GM20000 (cell line): ENCODE results near the gene PLK4.
A peak's percentile ranks its signal among the peaks of the same experiment; 100 is the strongest.

Source experiments
- DNase-seq: peaks from one replicate; pipeline ENCODE4 v3.0.0; 2012; ENCODE audit warnings: low spot score
- TF ChIP-seq, protein P1 (sequence below): IDR thresholded peaks from 2 replicates; pipeline ENCODE4 v1.5.1; 2012; ENCODE audit warnings: mild to moderate bottlenecking, control low read depth; ENCODE audit errors: extremely low read depth, missing control alignments

Gene PLK4

DNA sequence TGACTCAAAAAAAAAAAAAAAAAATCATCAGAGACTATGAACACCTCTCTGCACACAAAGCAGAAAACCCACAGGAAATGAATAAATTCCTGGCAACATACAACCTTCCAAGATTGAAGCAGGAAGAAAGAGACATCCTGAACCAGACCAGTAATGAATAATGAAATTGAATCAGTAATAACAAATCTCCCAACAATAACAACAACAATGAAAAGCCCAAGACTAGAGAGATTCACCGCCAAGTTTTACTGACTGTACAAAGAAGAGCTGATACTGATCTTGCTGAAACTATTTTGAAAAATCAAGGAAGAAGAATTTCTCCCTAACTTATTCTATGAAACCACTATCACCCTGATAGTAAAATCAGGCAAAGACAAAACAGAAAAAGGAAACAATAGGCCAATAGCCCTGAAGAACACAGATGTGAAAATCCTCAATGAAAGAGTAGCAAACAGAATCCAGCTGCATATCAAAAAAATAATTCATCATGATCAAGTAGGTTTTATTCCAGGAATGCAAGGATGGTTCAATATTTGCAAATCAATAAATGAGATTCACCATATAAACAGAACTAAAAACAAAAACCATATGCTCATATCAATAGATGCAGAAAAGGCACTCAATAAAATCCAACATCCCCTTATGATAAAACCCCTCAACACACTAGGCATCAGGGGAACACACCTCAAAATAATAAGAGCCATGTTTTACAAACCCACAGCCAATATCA is 31.0 kb upstream of the PLK4 start:
- TF ChIP-seq, protein P1, sequence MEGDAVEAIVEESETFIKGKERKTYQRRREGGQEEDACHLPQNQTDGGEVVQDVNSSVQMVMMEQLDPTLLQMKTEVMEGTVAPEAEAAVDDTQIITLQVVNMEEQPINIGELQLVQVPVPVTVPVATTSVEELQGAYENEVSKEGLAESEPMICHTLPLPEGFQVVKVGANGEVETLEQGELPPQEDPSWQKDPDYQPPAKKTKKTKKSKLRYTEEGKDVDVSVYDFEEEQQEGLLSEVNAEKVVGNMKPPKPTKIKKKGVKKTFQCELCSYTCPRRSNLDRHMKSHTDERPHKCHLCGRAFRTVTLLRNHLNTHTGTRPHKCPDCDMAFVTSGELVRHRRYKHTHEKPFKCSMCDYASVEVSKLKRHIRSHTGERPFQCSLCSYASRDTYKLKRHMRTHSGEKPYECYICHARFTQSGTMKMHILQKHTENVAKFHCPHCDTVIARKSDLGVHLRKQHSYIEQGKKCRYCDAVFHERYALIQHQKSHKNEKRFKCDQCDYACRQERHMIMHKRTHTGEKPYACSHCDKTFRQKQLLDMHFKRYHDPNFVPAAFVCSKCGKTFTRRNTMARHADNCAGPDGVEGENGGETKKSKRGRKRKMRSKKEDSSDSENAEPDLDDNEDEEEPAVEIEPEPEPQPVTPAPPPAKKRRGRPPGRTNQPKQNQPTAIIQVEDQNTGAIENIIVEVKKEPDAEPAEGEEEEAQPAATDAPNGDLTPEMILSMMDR = no peak
- DNase-seq = no peak

DNA sequence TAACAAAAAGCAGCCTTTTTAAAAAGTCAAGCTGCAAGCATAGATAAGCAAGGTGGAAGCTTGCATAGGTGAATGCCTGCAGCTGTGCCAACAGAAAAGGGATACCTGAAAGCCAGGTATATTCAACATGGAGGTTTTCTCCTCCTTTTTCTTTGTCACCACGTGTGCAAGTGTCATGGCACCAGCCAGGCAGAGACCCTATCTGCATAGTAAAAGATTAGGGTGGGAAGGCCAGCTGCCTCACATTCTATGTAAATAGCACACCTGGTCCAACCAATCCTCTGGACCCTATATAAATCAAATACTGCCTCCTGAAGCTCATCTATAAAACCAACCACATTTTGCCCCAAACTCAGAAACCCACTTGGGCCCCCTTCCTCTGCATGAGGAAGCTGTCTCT is 28.0 kb upstream of the PLK4 start:
- TF ChIP-seq, protein P1 = no peak
- no peak for DNase-seq

DNA sequence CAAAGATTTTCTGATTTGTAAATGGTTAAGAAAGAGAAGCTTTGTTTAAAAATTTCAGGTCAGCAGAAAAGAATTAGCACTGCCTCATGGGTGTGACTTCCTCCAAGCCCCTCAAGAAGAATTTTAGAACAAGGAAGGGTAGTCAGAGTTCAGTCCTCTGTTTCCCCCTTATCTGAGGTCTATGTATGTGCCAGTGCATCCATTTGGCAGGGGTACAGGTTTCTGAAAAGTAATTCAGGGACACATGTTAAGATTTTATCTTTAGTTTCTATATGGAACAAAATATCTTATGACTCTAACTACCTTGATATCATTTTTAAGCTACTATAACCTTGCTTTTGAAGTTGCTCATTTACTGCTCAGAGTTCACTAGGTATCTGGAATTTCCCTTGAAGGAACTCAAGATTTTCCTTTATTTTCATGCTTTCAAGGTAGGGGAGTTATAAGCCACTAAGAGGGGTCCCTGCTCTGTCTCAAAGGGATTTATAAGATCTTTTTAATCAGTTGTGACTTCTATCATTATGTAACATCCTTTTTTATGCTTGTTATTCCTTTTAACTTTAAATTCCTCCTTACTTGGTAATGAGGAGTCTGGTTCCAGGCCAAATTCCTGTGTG is 24.4 kb upstream of the PLK4 start:
- no peak for DNase-seq
- TF ChIP-seq, protein P1 = no peak

DNA sequence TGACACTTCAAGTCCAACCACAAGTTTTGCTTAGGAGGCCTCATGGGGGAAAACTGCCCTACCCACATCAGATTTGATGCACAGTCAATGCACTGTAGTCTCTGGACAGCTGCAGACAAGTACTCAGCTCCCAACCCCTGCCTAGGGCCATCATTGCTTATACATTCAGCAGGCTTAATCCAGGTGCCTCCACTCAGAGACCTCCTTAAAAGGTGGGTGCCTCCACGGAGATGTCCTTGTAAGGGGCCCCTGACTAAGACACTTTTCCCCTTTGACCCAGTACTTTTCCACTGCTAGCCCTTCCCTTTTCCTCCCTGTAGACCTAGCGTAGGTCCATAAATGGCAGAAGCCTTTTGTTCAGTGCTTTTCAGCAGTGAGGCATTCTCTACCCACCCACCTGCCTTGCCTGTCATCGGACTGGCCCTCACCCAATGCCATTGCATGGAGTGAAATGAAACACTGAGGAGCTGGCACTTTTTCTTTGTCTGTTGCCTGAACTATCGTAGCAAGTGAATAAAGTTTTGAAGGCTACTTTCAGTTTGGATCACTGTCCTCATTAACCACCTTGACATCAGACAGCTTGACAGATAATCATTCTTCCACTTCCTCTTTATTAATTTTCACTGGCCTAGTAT is 23.8 kb upstream of the PLK4 start:
- TF ChIP-seq, protein P1 = no peak
- DNase-seq = peak; percentile 49

DNA sequence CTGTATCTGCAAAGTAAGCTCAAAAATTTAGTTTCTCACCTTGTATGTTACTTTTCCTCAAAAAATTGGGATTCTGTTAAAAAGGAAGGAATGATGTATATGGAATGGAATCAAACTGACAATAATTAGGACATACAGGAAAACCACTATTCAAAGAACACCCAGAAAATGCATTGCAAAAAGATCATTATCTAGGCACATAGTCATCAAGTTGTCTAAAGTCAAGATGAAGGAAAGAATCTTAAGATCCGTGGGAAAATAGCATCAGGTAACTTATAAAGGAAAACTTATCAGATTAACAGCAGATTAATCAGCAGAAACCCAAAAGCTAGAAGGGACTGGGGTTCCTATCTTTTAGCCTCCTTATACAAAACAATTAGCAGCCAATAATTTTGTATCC is 23.1 kb upstream of the PLK4 start:
- DNase-seq = no peak
- TF ChIP-seq, protein P1 = no peak

DNA sequence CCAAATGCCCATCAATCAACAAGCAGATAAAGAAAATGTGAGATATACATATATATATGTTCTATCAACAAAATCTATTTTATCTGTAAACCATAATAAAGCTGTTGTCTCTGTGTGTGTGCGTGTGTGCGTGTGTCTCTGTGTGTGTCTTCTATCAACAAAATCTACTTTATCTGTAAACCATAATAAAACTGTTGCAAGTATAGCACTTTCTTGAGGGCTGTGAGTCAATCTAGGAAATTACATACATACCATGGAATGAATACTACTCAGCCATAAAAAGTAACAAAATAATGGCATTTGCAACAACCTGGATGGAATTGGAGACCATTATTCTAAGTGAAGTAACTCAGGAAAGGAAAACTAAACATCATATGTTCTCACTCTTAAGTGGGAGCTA is 12.5 kb upstream of the PLK4 start:
- no peak for DNase-seq
- TF ChIP-seq, protein P1 = no peak

DNA sequence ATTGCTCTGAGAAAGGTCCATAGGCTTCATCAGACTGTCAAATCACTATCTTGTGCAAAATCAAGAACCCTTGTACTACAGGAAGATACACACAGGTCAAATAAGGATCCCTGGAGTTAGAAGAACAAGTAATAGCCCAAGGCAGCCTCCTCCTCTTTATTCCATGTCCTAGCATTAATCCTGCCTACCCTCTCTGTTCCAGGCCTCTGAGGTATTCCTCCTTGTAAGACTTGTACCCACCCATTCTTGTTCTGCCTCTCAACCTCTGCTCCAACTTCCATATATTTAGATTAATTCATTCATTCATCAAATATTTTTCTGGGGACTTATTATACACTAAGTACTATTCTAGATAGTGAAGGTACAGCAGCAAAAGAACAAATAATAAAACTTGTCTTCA is 10.4 kb upstream of the PLK4 start:
- TF ChIP-seq, protein P1 = no peak
- DNase-seq = no peak
